ENCODE results near the gene PSG7.
"Not testable (repeated sequence)": the region's sequence is repeated elsewhere in the genome, so short reads cannot be mapped to it uniquely, and the experiment has no call there.

Gene PSG7

GRCh38 chr19:42913516-42913915, 23.5 kb downstream of the PSG7 start:
- DNase-seq (ENCODE audit: low read depth), result not testable (repeated sequence)

GRCh38 chr19:42912941-42913340, 24.1 kb downstream of the PSG7 start:
- DNase-seq (ENCODE audit: low read depth), result not testable (repeated sequence)

- DNase-seq (ENCODE audit: low read depth), result not testable (repeated sequence)
Observed at GRCh38 chr19:42911731-42912130, 25.3 kb downstream of the PSG7 start.

- not testable (repeated sequence) for DNase-seq (ENCODE audit: low read depth)
Observed at GRCh38 chr19:42906162-42906561, 30.8 kb downstream of the PSG7 start.

- not testable (repeated sequence) for DNase-seq (ENCODE audit: low read depth)
Observed at GRCh38 chr19:42900561-42900960, 36.4 kb downstream of the PSG7 start.

- DNase-seq (ENCODE audit: low read depth), result not testable (repeated sequence)
Observed at GRCh38 chr19:42899674-42900073, 37.3 kb downstream of the PSG7 start.

- DNase-seq (ENCODE audit: low read depth), result not testable (repeated sequence)
Observed at GRCh38 chr19:42899110-42899509, 37.9 kb downstream of the PSG7 start.

- DNase-seq (ENCODE audit: low read depth), result not testable (repeated sequence)
Observed at GRCh38 chr19:42898656-42899055, 38.4 kb downstream of the PSG7 start.

GRCh38 chr19:42897729-42898128, 39.3 kb downstream of the PSG7 start:
- not testable (repeated sequence) for DNase-seq (ENCODE audit: low read depth)

- not testable (repeated sequence) for DNase-seq (ENCODE audit: low read depth)
Observed at GRCh38 chr19:42890446-42890845, 46.6 kb downstream of the PSG7 start.

GRCh38 chr19:42887876-42888445, 49.0 kb downstream of the PSG7 start:
- DNase-seq (ENCODE audit: low read depth), result not testable (repeated sequence)

GRCh38 chr19:42882730-42883129, 54.3 kb downstream of the PSG7 start:
- DNase-seq (ENCODE audit: low read depth), result not testable (repeated sequence)

GRCh38 chr19:42882010-42882409, 55.0 kb downstream of the PSG7 start:
- not testable (repeated sequence) for DNase-seq (ENCODE audit: low read depth)

GRCh38 chr19:42881279-42881678, 55.7 kb downstream of the PSG7 start:
- DNase-seq (ENCODE audit: low read depth), result not testable (repeated sequence)

- not testable (repeated sequence) for DNase-seq (ENCODE audit: low read depth)
Observed at GRCh38 chr19:42880621-42881020, 56.4 kb downstream of the PSG7 start.

GRCh38 chr19:42879613-42880012, 57.4 kb downstream of the PSG7 start, which contains the start of gene PSG1:
PSG1 (minus strand) TSS chr19:42879713; CDS start chr19:42879581, 132 bp downstream.
- no peak for DNase-seq (ENCODE audit: low read depth)

GRCh38 chr19:42876596-42876995, 60.4 kb downstream of the PSG7 start:
- DNase-seq (ENCODE audit: low read depth), result not testable (repeated sequence)

GRCh38 chr19:42875881-42876280, 61.1 kb downstream of the PSG7 start:
- not testable (repeated sequence) for DNase-seq (ENCODE audit: low read depth)

GRCh38 chr19:42874901-42875813, 61.9 kb downstream of the PSG7 start:
- not testable (repeated sequence) for DNase-seq (ENCODE audit: low read depth)

- not testable (repeated sequence) for DNase-seq (ENCODE audit: low read depth)
Observed at GRCh38 chr19:42874136-42874535, 62.9 kb downstream of the PSG7 start.
